ENCODE measurements around the gene CDADC1. TPM values are rescaled to one million over a fixed set of nuclear protein-coding genes. Genes with fewer than 3 reads are reported as not detected.

CDADC1 gene
- total RNA-seq, 1 experiment from 2014 or later = 4.0 TPM

DNA sequence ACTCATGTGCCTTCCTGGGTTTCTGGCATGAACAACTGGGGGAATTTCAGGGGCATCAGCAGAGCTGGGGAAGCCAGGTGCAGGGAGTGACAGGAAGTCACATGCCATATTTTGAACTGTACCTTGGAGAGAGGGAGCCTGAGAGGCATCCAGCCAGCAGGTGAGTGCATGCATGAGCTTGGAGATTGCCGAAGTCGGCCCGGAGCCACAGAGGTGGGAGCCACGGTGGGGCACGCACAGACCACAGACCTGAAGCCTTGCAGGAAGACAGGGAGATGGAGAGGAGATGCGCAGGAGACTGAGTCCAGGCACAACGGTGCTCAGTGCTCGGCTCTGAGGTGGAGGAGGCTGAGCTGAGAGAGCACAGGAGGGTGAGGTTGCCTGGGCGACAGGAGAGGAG is 55.1 kb downstream of the CDADC1 start:
- Mint-ChIP-seq H3K4me3 (no peak overlapping the region), H3K27ac (no peak overlapping the region), H3K9me3 (no peaks in the 10 kb centered on the region), H3K27me3 (ENCODE audit: low read depth) (no peaks in the 10 kb centered on the region; the same call in 1 of the 2 replicates), H3K36me3 (no peaks in the 10 kb centered on the region), H3K4me1 (peaks cover 33% of the 10 kb centered on the region)
- ChIA-PET CTCF (interaction anchor here (0.8 kb wide), 1 partner anchor 141 kb away, joined by 3 read pairs; the partner anchor contains the start of genes CAB39L and SETDB2), POLR2A (no interaction called here)
- DNase-seq (ENCODE audit: low spot score) (no peak), ATAC-seq (no peak)
- TF ChIP-seq GTF2I (CRISPR knock-in tag; conservative IDR thresholded peaks at IDR 0.05) = no peak
- no peak for TF ChIP-seq SP1 (CRISPR knock-in tag; conservative IDR thresholded peaks at IDR 0.05)
- TF ChIP-seq, protein P1, sequence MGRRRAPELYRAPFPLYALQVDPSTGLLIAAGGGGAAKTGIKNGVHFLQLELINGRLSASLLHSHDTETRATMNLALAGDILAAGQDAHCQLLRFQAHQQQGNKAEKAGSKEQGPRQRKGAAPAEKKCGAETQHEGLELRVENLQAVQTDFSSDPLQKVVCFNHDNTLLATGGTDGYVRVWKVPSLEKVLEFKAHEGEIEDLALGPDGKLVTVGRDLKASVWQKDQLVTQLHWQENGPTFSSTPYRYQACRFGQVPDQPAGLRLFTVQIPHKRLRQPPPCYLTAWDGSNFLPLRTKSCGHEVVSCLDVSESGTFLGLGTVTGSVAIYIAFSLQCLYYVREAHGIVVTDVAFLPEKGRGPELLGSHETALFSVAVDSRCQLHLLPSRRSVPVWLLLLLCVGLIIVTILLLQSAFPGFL (CRISPR knock-in tag; IDR thresholded peaks at IDR 0.05; ENCODE audit: borderline replicate concordance) = no peak

DNA sequence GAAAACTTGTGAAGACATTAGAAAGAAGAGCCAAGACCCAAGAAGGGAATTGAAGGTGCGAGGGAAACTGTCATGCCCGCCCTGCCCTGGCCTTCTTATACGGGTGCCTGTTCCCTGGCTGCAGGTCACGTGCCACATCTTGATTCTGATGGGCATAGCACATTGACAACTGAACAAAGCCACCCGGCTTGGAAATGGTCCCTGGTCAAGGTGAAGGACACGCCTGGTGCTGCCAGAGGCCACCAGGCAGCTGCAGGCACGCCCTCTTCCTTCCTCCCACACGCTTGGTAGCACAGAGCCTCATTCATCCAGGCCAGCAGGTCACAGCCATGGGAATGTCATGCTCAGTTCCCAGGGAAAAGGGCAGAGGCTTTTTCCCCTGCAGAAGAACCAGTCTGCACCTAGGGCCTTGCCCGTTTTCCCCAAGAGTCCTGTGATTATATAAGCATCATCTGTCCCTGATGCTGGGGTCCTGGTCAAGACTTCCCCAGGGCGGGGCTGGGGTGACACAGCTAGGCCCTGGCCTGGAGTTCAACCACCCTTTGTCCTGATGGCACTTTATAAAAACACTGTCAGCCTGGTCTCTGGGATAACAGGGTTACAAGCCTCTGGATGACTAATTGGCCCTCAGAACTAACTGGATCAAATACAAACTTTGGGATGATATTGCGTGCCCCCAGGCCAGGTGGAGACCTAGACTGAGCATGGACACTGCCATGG is 56.0 kb downstream of the CDADC1 start:
- ChIA-PET POLR2A (no interaction called here), CTCF (no interaction called here)
- H3K4me3 Mint-ChIP-seq = no peak overlapping the region
- H3K4me1 Mint-ChIP-seq = peaks cover 31% of the 10 kb centered on the region
- H3K27me3 Mint-ChIP-seq (ENCODE audit: low read depth) = no peaks in the 10 kb centered on the region; the same call in 1 of the 2 replicates
- TF ChIP-seq, protein P1 (CRISPR knock-in tag; IDR thresholded peaks at IDR 0.05; ENCODE audit: borderline replicate concordance) = no peak
- TF ChIP-seq, protein P2, sequence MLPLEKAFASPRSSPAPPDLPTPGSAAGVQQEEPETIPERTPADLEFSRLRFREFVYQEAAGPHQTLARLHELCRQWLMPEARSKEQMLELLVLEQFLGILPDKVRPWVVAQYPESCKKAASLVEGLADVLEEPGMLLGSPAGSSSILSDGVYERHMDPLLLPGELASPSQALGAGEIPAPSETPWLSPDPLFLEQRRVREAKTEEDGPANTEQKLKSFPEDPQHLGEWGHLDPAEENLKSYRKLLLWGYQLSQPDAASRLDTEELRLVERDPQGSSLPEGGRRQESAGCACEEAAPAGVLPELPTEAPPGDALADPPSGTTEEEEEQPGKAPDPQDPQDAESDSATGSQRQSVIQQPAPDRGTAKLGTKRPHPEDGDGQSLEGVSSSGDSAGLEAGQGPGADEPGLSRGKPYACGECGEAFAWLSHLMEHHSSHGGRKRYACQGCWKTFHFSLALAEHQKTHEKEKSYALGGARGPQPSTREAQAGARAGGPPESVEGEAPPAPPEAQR (CRISPR knock-in tag; IDR thresholded peaks at IDR 0.05) = no peak
- no peak for TF ChIP-seq FOXP1 (CRISPR knock-in tag; IDR thresholded peaks at IDR 0.05; ENCODE audit: borderline replicate concordance)
- TF ChIP-seq SMAD3 (CRISPR knock-in tag; IDR thresholded peaks at IDR 0.05; ENCODE audit: borderline replicate concordance) = no peak
- TF ChIP-seq ZNF121 (CRISPR knock-in tag; IDR thresholded peaks at IDR 0.05) = no peak
- TF ChIP-seq GTF2I (CRISPR knock-in tag; conservative IDR thresholded peaks at IDR 0.05) = no peak
- TF ChIP-seq EMX1 (CRISPR knock-in tag; IDR thresholded peaks at IDR 0.05) = no peak
- no peak for TF ChIP-seq NR2C2 (CRISPR knock-in tag; IDR thresholded peaks at IDR 0.05)
- TF ChIP-seq OVOL2 (CRISPR knock-in tag; IDR thresholded peaks at IDR 0.05; ENCODE audit: borderline replicate concordance) = no peak
- TF ChIP-seq, protein P3, sequence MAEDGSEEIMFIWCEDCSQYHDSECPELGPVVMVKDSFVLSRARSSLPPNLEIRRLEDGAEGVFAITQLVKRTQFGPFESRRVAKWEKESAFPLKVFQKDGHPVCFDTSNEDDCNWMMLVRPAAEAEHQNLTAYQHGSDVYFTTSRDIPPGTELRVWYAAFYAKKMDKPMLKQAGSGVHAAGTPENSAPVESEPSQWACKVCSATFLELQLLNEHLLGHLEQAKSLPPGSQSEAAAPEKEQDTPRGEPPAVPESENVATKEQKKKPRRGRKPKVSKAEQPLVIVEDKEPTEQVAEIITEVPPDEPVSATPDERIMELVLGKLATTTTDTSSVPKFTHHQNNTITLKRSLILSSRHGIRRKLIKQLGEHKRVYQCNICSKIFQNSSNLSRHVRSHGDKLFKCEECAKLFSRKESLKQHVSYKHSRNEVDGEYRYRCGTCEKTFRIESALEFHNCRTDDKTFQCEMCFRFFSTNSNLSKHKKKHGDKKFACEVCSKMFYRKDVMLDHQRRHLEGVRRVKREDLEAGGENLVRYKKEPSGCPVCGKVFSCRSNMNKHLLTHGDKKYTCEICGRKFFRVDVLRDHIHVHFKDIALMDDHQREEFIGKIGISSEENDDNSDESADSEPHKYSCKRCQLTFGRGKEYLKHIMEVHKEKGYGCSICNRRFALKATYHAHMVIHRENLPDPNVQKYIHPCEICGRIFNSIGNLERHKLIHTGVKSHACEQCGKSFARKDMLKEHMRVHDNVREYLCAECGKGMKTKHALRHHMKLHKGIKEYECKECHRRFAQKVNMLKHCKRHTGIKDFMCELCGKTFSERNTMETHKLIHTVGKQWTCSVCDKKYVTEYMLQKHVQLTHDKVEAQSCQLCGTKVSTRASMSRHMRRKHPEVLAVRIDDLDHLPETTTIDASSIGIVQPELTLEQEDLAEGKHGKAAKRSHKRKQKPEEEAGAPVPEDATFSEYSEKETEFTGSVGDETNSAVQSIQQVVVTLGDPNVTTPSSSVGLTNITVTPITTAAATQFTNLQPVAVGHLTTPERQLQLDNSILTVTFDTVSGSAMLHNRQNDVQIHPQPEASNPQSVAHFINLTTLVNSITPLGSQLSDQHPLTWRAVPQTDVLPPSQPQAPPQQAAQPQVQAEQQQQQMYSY (CRISPR knock-in tag; IDR thresholded peaks at IDR 0.05) = no peak
- no peak for TF ChIP-seq RELA (CRISPR knock-in tag; IDR thresholded peaks at IDR 0.05; ENCODE audit: borderline replicate concordance)
- TF ChIP-seq TEAD1 (CRISPR knock-in tag; IDR thresholded peaks at IDR 0.05) = no peak
- TF ChIP-seq, protein P4, sequence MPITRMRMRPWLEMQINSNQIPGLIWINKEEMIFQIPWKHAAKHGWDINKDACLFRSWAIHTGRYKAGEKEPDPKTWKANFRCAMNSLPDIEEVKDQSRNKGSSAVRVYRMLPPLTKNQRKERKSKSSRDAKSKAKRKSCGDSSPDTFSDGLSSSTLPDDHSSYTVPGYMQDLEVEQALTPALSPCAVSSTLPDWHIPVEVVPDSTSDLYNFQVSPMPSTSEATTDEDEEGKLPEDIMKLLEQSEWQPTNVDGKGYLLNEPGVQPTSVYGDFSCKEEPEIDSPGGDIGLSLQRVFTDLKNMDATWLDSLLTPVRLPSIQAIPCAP (CRISPR knock-in tag; IDR thresholded peaks at IDR 0.05) = no peak
- TF ChIP-seq TCF7 (CRISPR knock-in tag; IDR thresholded peaks at IDR 0.05; ENCODE audit: low read depth) = no peak
- TF ChIP-seq NFE2L1 (CRISPR knock-in tag; IDR thresholded peaks at IDR 0.05) = no peak
- TF ChIP-seq TEAD4 (CRISPR knock-in tag; IDR thresholded peaks at IDR 0.05) = no peak
- no peaks in the 10 kb centered on the region for H3K36me3 Mint-ChIP-seq
- DNase-seq (ENCODE audit: low spot score) (no peak), ATAC-seq (no peak)
- no peak overlapping the region for H3K27ac Mint-ChIP-seq
- no peaks in the 10 kb centered on the region for H3K9me3 Mint-ChIP-seq

Data from WTC11 (cell line).